ENCODE data around the gene PDE8A.

Gene PDE8A

DNA sequence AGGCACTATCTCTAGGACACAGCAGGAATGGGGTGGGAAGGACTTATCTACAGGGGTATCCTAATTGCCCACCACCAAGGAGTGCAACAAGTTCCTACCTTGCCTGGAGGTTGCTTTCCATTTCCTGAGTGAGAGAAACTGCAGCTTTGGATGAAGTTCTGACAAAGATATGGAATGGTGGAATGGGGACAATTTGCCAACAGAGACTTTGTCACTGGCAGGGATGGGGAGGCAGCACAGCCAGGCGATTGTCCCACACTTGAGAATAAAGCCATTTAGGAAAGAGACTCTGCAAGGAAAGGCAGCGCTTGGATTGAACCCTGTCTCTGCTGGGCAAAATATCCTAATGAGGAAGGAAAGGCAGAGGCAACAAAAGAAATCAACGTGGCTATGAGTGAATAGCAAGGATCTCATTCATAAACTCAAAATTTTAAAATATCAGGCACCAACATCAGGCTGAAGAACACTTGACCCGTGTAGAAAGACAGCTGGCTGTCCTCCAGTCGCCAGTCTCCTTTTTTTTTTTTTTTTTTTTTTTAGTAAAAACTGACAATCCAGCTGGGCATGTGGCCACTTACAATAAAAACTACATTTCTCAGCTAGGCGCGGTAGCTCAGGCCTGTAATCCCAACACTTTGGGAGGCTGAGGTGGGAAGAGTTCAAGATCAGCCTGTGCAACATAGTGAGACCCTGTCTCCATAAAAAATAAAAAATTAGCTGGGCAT lies 31.6 kb upstream of the PDE8A start:
- ATAC-seq (replicated peaks; ENCODE audit: extremely low read depth, poor library complexity, severe bottlenecking) (no peak), DNase-seq (ENCODE audit: low spot score in 2 of 2) (no peak)
- peaks cover 2% of the 10 kb centered on the region for H3K36me3 Mint-ChIP-seq (ENCODE audit: insufficient read depth)
- peaks cover 15% of the 10 kb centered on the region for H3K27me3 Mint-ChIP-seq
- no peaks in the 10 kb centered on the region for H3K4me1 Mint-ChIP-seq
- no peaks in the 10 kb centered on the region for H3K9me3 Mint-ChIP-seq
- H3K4me3 Mint-ChIP-seq = no peak overlapping the region
- no peak overlapping the region for H3K27ac Mint-ChIP-seq (ENCODE audit: low read depth)

DNA sequence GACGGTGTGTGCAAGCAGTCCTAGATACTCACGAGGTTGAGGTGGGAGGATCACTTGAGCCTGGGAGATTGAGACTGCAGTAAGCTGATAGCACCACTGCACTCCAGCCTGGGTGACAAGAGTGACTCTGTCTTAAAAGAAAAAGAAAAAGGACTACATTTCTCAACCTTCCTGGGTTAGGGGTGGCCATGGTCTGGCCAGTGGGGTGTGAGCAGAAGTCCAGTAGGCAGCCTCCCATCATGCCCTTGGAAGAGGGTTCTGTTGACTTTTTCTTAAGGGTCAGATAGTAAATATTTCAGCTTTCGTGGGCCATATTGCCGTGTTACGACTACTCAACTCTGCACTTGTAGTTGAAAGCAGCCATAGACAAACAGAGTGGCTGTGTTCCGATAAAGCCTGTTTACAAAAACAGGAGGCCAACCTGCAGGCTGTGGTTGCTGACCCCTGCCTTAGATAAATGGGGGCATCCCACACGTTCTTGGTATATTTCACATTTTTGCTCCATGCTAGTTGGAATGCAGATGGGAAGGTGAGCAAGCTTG lies 31.0 kb upstream of the PDE8A start:
- no peak for ATAC-seq (replicated peaks; ENCODE audit: extremely low read depth, poor library complexity, severe bottlenecking)
- Mint-ChIP-seq H3K4me3 (no peak overlapping the region), H3K27me3 (peaks cover 18% of the 10 kb centered on the region), H3K4me1 (no peaks in the 10 kb centered on the region), H3K36me3 (ENCODE audit: insufficient read depth) (no peaks in the 10 kb centered on the region), H3K9me3 (no peaks in the 10 kb centered on the region), H3K27ac (ENCODE audit: low read depth) (no peak overlapping the region)
- DNase-seq (ENCODE audit: low spot score in 2 of 2) = no peak

DNA sequence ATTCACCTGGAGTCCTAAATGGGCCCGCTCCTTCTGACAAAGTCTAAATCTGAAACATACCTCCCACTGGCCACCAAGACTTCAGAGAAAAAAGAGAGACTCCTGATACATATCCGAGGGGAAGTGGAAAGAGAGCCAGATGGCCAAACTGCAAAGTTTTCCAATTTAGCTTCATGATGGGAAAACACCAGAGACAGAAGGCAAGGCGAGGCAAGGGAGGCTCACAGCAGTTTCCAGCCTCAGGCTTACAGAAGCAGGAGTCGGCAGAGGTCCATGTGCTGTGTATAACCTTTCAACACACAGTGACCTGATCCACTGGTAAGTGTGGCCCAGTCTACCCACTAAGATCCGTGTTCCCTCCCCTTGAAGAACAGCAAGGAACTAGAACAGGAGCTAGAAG lies 29.9 kb upstream of the PDE8A start:
- Mint-ChIP-seq H3K9me3 (no peaks in the 10 kb centered on the region), H3K36me3 (ENCODE audit: insufficient read depth) (no peaks in the 10 kb centered on the region), H3K4me1 (no peaks in the 10 kb centered on the region), H3K27ac (ENCODE audit: low read depth) (no peak overlapping the region), H3K4me3 (no peak overlapping the region), H3K27me3 (peaks cover 29% of the 10 kb centered on the region)
- no peak for ATAC-seq (replicated peaks; ENCODE audit: extremely low read depth, poor library complexity, severe bottlenecking)
- no peak for DNase-seq (ENCODE audit: low spot score in 2 of 2)

GRCh38 chr15:84953136-84953535 lies 28.5 kb upstream of the PDE8A start:
- Mint-ChIP-seq H3K4me1 (no peaks in the 10 kb centered on the region), H3K4me3 (no peak overlapping the region), H3K27ac (ENCODE audit: low read depth) (no peak overlapping the region), H3K36me3 (ENCODE audit: insufficient read depth) (no peaks in the 10 kb centered on the region), H3K9me3 (no peaks in the 10 kb centered on the region), H3K27me3 (peaks cover 40% of the 10 kb centered on the region)
- ATAC-seq (replicated peaks; ENCODE audit: extremely low read depth, poor library complexity, severe bottlenecking) (no peak), DNase-seq (ENCODE audit: low spot score in 2 of 2) (no peak)

DNA sequence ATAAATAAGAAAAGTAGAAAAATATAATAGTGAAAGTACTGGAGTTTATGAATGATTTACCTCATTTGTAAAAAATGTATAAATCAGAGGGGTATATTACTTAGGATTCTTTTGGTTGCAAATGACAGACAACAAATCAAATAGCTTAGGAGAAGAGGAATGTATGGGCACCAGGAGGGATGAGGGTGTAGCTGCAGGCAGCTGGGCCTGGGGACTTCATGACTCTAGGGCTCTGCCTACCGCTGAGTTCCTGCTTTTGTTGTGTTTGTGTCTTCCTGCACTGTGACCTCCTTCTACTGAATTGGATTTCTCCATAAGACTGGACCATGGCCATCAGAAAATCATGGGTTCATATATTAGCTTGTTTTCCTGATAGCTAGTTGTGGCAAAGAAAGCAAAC lies 27.9 kb upstream of the PDE8A start:
- no peaks in the 10 kb centered on the region for H3K9me3 Mint-ChIP-seq
- H3K4me3 Mint-ChIP-seq = no peak overlapping the region
- H3K36me3 Mint-ChIP-seq (ENCODE audit: insufficient read depth) = no peaks in the 10 kb centered on the region
- no peak for DNase-seq (ENCODE audit: low spot score in 2 of 2)
- H3K27ac Mint-ChIP-seq (ENCODE audit: low read depth) = no peak overlapping the region
- H3K27me3 Mint-ChIP-seq = peaks cover 40% of the 10 kb centered on the region
- H3K4me1 Mint-ChIP-seq = no peaks in the 10 kb centered on the region
- ATAC-seq (replicated peaks; ENCODE audit: extremely low read depth, poor library complexity, severe bottlenecking) = no peak

- no peak overlapping the region for H3K4me3 Mint-ChIP-seq
- DNase-seq (ENCODE audit: low spot score in 2 of 2) = no peak
- no peaks in the 10 kb centered on the region for H3K9me3 Mint-ChIP-seq
- no peak overlapping the region for H3K27ac Mint-ChIP-seq (ENCODE audit: low read depth)
- ATAC-seq (replicated peaks; ENCODE audit: extremely low read depth, poor library complexity, severe bottlenecking) = no peak
- peaks cover 42% of the 10 kb centered on the region for H3K27me3 Mint-ChIP-seq
- H3K36me3 Mint-ChIP-seq (ENCODE audit: insufficient read depth) = no peaks in the 10 kb centered on the region
- no peaks in the 10 kb centered on the region for H3K4me1 Mint-ChIP-seq
These were observed 26.4 kb upstream of the PDE8A start for GRCh38 chr15:84955089-84955848.

GRCh38 chr15:84956199-84956598 lies 25.5 kb upstream of the PDE8A start:
- ATAC-seq (replicated peaks; ENCODE audit: extremely low read depth, poor library complexity, severe bottlenecking) (no peak), DNase-seq (ENCODE audit: low spot score in 2 of 2) (no peak)
- Mint-ChIP-seq H3K4me1 (no peaks in the 10 kb centered on the region), H3K27me3 (peaks cover 45% of the 10 kb centered on the region), H3K36me3 (ENCODE audit: insufficient read depth) (no peaks in the 10 kb centered on the region), H3K4me3 (no peak overlapping the region), H3K9me3 (no peaks in the 10 kb centered on the region), H3K27ac (ENCODE audit: low read depth) (no peak overlapping the region)

DNA sequence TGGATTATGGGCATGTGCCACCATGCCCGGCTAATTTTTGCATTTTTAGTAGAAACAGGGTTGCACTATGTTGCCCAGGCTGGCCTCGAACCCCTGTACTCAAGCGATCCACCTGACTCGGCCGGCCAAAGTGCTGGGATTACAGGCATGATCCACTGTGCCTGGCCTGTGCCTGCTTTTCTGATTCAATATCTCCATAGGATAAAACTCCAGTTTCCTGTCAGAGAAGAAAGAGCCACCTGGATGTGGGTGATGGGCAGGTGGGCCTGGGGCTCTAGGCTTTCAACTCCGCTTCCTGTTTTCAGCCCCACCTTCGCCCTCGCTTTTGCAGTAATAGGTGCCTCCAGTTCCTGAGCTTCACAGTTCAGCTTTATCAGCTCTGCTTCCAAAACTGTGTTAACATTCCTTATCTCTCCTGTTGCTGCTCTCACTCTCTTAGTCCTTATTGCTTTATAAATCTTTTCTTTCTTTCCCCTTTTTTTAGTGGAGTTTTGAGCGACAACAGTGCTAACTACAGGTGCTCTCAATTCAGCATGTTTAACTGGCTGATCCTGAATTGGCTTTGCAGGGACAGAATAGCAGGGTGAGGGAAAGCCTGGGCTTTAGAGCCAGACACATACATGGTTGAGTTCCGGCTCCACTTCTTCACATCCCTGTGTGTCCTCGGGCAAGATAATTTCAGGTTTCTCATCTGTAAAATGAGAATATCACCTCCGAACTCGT lies 21.1 kb upstream of the PDE8A start:
- H3K36me3 Mint-ChIP-seq (ENCODE audit: insufficient read depth) = peaks cover 3% of the 10 kb centered on the region
- H3K27ac Mint-ChIP-seq (ENCODE audit: low read depth) = no peak overlapping the region
- no peaks in the 10 kb centered on the region for H3K4me1 Mint-ChIP-seq
- DNase-seq (ENCODE audit: low spot score in 2 of 2) (no peak), ATAC-seq (replicated peaks; ENCODE audit: extremely low read depth, poor library complexity, severe bottlenecking) (no peak)
- no peak overlapping the region for H3K4me3 Mint-ChIP-seq
- H3K27me3 Mint-ChIP-seq = peaks cover 76% of the 10 kb centered on the region
- no peaks in the 10 kb centered on the region for H3K9me3 Mint-ChIP-seq

- Mint-ChIP-seq H3K4me3 (no peak overlapping the region), H3K27ac (ENCODE audit: low read depth) (no peak overlapping the region), H3K9me3 (no peaks in the 10 kb centered on the region), H3K36me3 (ENCODE audit: insufficient read depth) (peaks cover 3% of the 10 kb centered on the region), H3K4me1 (no peaks in the 10 kb centered on the region), H3K27me3 (peaks cover 70% of the 10 kb centered on the region)
- no peak for ATAC-seq (replicated peaks; ENCODE audit: extremely low read depth, poor library complexity, severe bottlenecking)
- no peak for DNase-seq (ENCODE audit: low spot score in 2 of 2)
These were observed 20.6 kb upstream of the PDE8A start for GRCh38 chr15:84961114-84961452.

- DNase-seq (ENCODE audit: low spot score in 2 of 2) = no peak
- Mint-ChIP-seq H3K36me3 (ENCODE audit: insufficient read depth) (peaks cover 3% of the 10 kb centered on the region), H3K9me3 (no peaks in the 10 kb centered on the region)
These were observed 19.9 kb upstream of the PDE8A start for GRCh38 chr15:84961707-84962106.

GRCh38 chr15:84962955-84963354 lies 18.7 kb upstream of the PDE8A start:
- peaks cover 3% of the 10 kb centered on the region for H3K36me3 Mint-ChIP-seq (ENCODE audit: insufficient read depth)
- H3K4me1 Mint-ChIP-seq = no peaks in the 10 kb centered on the region
- no peak for ATAC-seq (replicated peaks; ENCODE audit: extremely low read depth, poor library complexity, severe bottlenecking)
- no peak overlapping the region for H3K4me3 Mint-ChIP-seq
- H3K27me3 Mint-ChIP-seq = peaks cover 53% of the 10 kb centered on the region
- no peak overlapping the region for H3K27ac Mint-ChIP-seq (ENCODE audit: low read depth)
- no peak for DNase-seq (ENCODE audit: low spot score in 2 of 2)
- H3K9me3 Mint-ChIP-seq = no peaks in the 10 kb centered on the region

More at GRCh38 chr15:84961707-84962106, 19.9 kb upstream of the PDE8A start:
- no peak for ATAC-seq (replicated peaks; ENCODE audit: extremely low read depth, poor library complexity, severe bottlenecking)
- Mint-ChIP-seq H3K4me3 (no peak overlapping the region), H3K27me3 (peaks cover 64% of the 10 kb centered on the region), H3K4me1 (no peaks in the 10 kb centered on the region), H3K27ac (ENCODE audit: low read depth) (no peak overlapping the region)

DNA sequence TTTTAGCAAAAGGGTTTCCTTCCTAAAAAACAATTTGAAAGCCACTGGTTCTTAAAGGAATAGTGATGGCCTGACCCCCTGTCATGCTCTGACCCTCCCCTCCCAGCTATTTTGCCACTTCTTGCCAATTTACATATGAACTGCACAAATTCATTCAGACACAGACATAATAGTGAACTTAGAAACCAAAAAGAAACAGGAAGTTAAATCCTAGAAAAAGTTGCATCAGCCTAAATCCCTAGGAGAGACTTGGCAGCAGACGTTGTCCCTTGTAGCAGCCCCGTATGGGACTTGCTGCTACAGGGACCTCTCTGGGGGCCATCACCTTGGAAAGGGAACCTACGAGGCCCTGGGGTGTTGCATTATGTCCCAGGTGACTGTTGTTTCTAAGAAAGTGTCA lies 14.3 kb upstream of the PDE8A start:
- no peak overlapping the region for H3K4me3 Mint-ChIP-seq
- no peaks in the 10 kb centered on the region for H3K4me1 Mint-ChIP-seq
- H3K36me3 Mint-ChIP-seq (ENCODE audit: insufficient read depth) = peaks cover 3% of the 10 kb centered on the region
- H3K27me3 Mint-ChIP-seq = peaks cover 49% of the 10 kb centered on the region
- ATAC-seq (replicated peaks; ENCODE audit: extremely low read depth, poor library complexity, severe bottlenecking) = no peak
- DNase-seq (ENCODE audit: low spot score in 2 of 2) = no peak
- no peak overlapping the region for H3K27ac Mint-ChIP-seq (ENCODE audit: low read depth)
- H3K9me3 Mint-ChIP-seq = no peaks in the 10 kb centered on the region

Data from central memory CD8-positive, alpha-beta T cell (primary cell).